GM19452 (cell line): ENCODE results near the gene ANXA3.
"Not testable (repeated sequence)": the region's sequence is repeated elsewhere in the genome, so short reads cannot be mapped to it uniquely, and the experiment has no call there.

Source experiments
- ATAC-seq: cut with Tn5 transposase; IDR thresholded peaks from one replicate; pipeline ENCODE4 v1.9.1; 2021; ENCODE audit not compliant: unreplicated experiment

Gene ANXA3

DNA sequence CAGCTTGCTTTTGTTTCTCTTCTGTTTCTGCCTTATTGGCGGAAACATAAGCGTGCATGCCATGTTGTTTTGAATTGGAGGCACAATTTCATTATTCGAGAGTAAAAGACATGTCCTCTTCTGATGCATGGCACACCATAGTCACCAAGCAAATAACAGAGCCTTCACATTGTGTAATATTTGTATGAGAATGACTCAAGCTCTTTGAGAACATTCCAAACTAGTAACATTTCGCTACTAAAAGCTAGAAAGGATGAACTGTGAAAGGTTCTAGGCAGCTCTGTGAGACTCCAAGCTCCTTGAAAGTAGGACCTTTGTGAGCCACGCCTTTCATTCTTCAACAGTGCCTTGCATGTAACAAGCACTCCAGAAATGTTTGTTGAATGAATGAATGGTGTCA is 9.2 kb upstream of the ANXA3 start:
- ATAC-seq, result no peak

DNA sequence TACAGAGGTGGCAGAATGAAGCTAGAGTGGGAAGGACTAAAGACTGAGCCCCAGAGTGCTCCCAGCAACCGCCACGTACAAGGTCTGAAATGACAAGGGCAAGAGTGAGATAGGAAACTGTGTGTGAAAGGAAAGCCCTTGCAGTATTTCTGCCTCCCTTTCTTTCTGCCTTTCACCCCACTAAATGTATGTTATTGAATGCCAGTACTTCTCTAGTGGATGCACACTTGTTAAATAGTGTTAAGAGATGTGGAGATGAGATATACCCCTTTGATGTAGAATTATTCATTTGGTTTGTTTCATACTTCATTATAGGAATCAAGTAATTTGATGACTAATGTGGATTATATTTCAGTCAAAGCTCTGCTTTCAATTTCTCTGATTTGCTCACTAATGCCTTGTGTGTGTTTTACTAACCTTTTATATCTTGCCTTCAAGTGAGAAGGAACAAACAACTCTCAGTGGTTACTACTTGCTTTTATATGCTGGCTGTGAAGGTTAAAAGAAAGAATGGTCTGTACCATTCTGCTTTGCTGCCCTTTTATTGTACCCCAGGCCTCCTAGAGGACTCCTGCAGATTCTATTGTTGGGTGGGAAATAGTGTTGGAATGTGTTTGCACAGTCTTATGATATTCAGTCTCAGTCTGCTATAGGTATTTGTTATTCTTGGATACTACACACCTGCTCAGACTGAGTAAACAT is 8.0 kb upstream of the ANXA3 start:
- no peak for ATAC-seq

DNA sequence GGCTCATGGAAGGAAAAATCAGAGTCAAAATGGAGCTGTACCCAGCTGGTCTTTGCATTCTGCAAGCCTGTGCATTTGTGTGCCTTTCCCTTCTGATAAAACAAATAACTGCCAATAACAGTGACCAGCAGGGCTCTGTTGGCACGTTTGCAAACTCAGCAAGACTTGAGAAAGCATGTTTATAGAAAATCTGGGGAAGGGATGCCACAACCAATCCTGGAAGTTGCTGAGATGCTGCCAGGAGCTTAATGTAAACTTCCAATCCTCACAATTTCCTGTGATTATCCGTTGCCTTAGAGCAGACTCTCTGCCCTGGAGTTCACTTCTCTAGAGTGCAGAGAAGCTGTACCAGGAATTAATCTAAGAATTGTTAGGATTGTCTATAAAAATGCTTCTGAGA is 6.9 kb upstream of the ANXA3 start:
- no peak for ATAC-seq

DNA sequence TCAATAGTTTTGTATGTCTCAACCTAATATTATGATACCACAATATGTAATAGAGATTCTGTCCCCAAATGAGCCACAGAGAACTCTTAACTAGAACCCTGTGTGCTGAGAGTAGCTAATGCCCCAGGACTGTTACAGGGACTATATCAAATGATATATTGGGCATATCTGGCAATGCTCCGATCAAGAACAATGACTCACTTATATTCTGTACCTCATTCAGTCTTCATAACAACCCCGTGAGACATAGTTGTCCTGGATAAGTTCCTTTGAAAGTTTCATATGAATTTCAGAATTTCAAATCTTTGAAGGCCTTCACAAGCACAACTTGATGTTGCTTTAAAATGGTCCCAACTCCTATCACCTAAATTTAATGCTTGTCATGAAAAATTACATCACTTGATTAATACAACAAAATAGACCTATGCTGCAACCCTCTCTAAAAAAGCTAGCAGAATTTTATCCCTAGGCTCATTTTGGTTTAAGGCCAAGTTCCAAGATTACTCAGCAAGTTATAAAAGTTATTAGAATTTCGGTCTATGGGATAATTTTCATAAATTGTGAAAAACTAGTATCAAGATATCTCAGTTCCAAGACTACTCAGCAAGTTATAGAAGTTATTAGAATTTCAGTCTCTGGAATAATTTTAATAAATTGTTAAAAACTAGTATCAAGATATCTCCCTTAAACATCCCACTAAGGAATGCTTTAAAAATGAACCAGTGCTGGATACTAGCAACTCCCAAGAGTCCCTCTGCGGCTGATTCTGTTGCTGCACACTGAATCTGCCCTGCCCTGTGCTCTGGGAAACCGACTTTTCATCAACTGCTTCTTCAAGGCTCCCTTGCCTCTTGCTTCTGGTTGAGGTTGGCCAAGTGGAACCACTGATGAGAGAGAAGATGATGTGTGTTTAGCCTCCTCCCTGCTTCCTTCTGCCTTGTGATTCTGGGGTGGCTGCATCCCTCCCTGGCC is 6.0 kb upstream of the ANXA3 start:
- ATAC-seq, result no peak

DNA sequence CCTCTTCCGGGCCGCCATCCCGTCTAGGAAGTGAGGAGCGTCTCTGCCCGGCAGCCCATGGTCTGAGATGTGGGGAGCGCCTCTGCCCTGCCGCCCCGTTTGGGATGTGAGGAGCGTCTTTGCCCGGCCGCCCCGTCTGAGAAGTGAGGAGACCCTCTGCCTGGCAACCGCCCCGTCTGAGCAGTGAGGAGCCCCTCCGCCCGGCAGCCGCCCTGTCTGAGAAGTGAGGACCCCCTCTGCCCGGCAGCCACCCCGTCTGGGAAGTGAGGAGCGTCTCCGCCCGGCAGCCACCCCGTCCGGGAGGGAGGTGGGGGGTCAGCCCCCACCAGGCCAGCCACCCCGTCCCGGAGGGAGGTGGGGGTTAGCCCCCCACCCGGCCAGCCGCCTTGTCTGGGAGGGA is 3.7 kb upstream of the ANXA3 start:
- ATAC-seq, result not testable (repeated sequence)

DNA sequence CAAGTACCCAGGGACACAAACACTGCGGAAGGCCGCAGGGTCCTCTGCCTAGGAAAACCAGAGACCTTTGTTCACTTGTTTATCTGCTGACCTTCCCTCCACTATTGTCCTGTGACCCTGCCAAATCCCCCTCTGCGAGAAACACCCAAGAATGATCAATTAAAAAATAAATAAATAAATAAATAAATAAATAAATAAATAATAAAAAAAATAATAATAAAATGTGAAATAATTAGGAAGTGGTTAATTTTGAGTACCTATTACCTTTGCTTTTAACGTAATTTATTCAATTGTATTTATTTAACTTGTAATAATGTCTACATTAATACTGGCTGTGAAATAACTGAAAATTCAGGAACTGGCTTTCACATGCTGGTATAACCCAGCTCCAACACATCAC is 2.7 kb upstream of the ANXA3 start:
- not testable (repeated sequence) for ATAC-seq

DNA sequence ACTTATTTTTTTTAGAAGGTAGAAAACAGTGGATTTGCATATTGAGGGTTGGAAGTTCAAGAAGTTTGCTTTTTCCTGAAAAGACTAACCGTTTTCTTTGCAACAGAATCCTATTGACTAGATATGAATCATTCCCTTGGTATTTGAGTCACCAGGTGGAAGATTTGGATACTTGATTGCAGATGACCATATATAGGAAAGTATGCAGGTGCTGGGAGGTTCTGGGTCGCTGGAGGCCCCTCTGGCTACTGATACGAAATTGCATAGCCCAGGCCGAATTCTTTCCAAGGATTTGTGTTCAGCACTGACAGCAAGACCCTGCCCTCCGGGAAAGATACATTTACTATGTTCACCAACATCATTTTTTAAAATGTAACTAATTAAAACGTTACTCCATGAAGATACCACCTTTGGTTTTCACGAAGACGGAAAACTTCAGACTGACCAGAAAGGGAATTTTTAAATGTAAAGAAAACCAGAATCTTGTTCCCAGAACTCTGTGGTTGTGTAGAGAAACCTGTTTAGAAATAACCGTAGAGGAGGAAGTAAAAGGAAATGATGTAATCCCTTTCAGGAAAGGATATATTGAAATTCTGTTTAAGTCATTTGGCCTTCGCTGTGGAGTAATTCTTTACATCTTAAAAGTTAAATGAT is 946 bp downstream of the ANXA3 start:
- ATAC-seq, result no peak

DNA sequence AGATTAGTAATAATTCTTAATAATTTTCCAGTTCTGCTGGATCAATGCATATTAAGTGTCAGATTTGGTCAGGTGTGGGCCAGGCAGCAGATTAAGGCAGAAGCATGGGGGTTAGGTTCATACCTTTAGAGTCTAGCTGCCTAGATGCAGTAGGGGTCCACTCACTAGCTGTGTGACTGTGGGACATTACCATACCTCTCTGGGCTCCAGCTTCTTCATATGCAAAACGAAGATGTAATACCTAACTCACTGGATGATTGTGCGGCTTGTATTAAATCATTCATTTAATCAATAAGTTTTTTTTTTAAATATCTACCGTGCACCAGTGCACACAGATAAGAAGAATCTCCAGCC is 1.4 kb downstream of the ANXA3 start:
- no peak for ATAC-seq

DNA sequence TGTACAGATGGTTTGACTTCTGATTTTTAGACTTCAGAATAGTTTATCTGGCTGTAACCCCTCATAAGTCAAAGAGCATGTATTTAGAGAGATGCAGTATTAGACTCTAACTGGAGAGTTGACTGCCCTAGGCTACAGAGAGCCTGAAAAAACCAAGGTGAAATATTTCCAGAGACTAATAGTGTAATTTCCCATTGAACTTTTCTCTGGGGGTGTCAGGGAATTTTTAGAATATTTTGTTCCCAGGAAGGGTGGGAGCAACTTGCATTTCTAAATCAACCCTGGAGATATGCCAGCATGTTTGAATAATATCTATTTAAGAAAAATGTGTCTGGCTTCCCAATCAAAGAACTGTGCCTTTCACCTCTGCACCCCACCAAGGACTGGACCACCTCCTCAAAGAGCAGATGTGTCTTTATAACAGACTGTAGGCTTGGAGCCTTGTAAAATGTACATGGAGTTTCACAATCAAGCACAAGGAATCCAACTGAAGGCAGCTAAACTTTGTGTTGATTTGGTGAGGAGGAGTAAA is 2.0 kb downstream of the ANXA3 start:
- no peak for ATAC-seq

DNA sequence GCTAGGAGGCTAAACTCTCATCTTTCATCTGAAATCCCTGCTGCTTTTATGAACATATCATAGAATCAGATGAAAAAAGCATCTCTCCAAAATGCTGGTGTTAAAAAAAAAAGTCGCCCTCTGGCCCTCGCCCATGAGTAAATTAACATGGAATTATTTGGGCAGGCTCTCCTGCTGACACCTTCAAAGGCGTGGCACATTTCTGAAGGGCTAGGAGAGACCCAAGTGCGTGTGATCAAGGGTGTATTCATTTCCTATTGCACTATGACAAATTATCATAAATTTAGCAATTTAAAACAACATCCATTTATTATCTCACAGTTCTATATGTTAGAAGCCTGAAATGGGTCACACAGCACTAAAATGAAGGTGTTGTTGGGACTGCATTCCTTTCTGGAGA is 5.1 kb downstream of the ANXA3 start:
- ATAC-seq, result no peak

DNA sequence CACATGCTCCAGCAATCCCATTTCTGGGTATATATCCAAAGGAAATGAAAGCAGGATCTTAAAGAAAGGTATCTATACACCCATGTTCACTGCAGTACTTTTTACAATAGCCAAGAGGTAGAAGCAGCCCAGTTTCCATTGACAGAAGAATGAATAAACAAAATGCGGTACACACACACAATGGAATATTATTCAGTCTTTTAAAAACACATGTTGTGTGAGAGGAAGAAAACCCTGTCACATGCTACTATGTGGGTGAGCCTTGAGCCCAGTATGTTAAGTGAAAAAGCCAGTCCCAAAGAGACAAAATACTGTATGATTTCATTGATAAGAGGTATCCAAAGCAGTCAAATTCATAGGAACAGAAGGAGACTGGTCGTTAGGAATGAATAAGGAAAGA is 6.3 kb downstream of the ANXA3 start:
- no peak for ATAC-seq

DNA sequence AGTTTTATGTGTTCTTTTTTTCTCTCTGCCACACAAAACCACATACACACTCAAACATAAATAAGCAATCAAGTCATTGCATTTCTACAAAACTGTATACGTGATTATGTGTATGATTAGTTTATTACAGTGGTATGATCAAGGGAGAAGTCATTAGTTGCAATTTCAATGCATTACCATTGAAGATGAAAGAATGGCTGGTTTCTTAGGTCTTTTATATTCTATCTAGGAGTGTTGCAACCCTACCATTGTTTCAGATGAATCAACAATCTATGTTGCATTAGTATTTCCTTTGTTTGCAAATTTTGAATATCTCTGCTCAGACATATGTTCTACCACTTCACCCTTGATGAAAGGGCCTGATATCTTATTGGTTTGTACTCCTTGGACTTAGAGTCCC is 6.8 kb downstream of the ANXA3 start:
- no peak for ATAC-seq

DNA sequence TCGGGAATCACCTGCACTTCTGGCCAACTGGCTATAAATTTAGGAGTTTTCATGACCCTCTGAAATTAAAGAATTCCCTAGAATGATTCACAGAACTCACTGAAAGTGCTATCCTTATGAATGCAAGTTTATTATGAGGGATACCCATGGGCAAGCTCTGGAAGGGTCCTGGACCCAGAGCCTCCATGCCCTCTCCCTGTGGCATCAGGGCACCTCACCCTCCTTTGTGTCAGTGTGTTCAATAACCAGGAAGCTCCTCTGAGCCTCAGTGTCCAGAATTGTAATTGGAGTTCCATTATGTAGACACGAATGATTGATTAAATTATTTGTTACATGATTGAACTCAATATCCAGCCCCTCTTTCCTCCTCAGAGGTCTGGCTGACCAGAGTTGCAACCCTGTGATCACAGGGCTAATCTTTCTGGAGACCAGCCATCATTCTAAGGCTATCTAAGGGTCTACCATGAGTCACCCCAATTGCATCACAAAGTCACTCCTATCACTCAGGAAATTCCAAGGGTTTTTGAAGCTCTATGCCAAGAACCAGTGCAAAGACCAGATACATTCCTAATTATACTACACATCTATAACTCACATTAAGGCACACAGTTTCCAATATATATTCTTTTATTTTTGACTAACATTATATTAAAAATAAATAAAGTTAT is 8.9 kb downstream of the ANXA3 start:
- no peak for ATAC-seq

DNA sequence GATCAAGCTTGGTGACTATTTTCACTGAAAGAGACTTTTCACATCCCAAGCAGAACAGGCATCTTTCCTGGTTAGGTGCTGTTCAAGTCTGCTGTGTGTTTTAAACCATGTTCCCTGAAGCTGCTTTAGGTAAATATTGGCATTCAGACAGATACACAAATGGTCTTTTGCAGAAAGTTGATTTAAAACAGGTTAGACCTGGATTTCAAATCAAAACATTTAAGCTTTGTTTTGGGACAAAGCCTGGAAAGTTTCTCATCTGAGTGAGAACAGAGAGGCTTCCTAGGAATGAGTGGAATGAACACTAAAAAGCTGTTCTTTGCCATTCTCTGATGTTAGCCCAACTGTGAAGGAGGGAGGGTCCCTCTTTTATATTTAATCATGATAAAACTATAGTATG is 10.1 kb downstream of the ANXA3 start:
- no peak for ATAC-seq

DNA sequence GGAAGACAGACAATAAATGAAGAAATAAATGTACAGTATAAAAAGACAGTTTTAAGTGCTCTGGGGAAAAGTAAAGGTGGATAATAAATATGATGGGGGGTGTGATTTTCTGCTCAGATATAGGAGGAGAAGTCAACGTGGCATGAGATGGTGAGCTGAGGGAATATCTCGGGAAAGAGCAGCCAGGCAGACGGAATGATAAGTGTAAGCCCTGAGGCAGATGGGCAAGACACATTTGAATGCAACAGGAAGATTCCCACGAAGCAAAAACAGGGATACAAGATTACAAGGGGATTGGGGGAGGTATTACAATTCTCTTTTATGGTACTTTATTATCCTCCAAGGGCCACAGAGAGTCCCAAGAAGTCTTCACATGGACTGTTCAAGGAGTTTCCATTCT is 11.1 kb downstream of the ANXA3 start:
- ATAC-seq, result no peak

DNA sequence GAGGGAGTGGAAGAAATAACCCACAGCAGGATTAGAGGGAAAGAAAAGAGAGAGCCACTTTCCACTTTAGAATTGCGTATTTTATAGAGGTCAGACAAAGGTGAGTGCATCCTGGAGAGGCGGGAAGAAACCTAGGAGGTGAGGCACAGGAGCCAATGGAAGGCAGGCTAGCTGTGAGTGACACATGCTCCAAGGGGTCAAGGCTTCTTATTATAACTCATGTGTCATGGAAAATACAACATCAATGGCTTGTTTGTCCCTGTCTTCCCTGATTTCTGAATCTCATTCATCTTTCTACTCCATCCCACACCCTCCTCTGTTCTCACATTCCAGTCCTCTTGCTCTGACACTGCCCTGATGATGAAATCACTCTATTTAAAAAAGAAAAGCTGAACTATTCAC is 14.4 kb downstream of the ANXA3 start:
- ATAC-seq, result no peak

DNA sequence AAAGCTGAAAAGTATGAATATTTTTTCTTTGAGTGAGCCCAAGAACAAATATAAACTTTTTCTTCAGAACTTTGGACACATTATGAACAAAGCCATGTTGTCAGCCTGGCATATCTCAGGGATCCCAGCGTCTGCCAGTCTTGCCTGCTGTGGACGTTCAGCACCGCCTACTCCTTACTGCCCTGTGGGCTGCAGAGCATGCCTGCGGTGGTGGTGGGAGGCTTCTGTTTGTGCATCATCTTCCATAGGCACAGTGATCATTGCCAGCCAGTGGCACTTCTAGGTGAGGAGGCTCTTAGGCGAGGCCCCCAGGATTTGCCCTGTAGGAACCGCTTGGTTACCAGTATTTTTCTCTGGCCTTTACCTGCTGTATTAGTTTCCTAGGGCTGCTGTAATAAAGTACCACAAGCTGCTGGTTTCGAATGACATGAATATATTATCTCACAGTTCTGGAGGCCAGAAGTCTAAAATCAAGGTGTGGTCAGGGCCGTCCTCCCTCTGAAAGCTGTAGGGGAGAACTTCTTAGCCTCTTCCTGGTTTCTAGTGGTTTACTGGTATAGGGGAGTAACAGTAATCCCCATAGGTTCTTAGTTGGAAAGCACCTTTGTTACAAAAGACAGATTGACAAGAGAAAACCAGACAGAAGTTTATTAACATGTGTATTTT is 15.4 kb downstream of the ANXA3 start:
- peak; percentile 65 for ATAC-seq

DNA sequence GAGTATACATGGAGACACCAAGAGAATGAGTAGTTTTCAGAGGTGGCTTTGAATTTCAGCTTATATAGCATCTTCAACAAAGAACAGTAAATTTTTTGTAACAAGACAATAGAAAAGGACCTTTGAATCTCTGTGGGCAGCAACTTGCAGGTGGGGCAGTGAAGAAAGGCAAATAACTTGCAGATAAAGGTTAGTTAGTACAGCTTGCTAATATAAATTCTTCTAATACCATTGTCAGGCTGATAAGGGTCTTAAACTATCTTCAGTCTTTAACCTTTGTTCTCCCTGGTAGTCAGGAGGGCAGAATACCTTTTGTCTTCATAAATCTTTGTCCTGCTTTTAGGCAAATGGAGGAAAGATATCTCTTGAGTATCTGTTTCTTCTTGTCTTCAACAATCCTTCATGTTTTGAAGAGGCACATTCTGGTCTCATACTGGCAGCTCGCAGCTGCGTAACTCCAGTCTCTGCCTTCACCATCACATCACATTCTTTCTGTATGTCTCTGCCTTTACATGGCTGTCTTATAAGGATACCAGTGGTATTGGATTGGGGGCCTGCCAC is 16.0 kb downstream of the ANXA3 start:
- no peak for ATAC-seq

DNA sequence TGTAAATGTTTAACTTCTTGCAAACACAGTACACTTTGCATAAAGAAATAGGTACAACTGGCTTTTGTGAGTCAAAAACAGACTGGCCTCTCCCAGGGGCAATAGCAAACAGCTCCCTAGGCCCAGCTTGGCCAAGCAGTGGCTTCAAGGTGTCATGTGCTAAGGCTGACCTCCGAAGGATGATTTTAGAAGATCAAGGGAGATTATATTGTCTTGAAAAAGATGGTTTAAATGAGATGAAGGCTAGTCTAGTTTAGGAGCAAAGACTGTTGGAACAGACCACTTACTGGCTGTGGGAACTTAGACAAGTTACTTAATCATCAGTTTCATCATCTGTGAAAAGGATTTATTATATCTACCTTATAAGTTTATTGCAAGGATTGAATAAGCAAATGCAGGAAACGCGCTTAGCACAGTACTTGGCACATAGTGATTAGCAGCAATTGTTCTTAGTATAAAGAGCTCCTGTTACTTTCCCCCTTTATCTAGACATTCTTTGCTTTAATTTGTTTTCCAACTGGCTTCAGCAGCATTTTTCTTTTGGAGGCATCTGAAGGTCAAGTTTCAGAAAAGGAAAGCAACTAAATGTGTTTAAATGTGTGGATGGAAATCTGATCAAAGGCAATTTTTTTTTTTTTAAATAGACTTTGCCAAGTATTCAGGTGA is 17.2 kb downstream of the ANXA3 start:
- peak; percentile 73 for ATAC-seq
